GM03348 (cell line): ENCODE results near the gene RPL18.
A peak's percentile ranks its signal among the peaks of the same experiment; 100 is the strongest.
"Not testable (repeated sequence)": the region's sequence is repeated elsewhere in the genome, so short reads cannot be mapped to it uniquely, and the experiment has no call there.

ENCODE experiments used
- DNase-seq: peaks from one replicate; pipeline ENCODE4 v3.0.0; 2012; ENCODE audit warnings: low spot score

The RPL18 gene

DNA sequence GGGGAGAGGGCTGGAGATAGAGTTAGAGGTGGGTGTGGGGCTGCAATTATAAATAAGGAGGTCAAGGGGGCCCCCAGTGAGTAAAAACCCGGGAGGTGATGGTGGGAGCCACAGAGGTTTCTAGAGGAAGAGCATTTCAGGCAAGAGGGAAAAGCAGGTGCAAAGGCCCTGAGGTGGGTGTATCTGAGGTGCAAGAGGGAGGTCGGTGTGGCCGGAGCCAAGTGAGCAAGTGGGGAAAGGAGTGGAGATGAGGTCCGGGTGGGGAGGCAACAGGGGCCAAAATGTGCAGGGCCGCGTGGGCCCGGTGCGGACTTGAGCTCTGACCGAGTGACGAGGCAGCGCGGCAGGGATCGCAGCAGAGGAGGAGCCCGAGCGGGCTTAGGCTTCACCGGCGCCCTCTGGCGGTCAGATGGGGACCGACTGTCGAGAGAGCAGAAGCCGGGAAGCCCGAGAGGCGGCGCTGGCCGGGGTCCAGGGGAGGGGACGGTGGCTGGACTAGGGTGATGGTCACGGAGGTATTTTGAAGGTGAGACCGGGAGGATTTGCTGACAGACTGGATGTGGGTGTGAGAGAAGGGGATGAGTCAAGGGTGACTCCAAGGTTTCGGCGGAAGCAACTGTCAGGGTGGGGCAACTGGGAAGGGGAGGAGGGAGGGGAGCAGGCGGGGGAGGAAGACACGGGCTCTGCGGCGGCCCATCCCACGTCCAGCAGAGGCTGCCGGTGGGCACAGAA is 30.1 kb downstream of the RPL18 start:
- peak; percentile 94 for DNase-seq

DNA sequence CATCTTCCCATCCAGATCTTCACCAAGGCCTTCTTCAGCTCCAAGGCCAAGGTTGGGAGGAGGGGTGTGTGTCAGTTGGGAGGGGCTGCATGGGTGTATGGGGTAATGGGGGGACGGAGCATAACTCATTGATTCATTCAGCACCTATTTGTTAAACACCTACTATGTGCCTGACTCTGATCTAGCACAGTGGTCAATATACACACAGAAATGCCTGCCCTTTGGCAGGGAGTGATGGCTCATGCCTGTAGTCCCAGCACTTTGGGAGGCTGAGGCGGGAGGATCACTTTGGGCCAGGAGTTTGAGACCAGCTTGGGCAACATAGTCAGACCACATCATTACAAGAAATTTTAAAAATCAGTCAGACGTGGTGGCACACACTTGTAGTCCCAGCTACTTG is 31.6 kb downstream of the RPL18 start:
- DNase-seq: no peak

GRCh38 chr19:48582168-48582567 is 36.8 kb downstream of the RPL18 start:
- DNase-seq: no peak

DNA sequence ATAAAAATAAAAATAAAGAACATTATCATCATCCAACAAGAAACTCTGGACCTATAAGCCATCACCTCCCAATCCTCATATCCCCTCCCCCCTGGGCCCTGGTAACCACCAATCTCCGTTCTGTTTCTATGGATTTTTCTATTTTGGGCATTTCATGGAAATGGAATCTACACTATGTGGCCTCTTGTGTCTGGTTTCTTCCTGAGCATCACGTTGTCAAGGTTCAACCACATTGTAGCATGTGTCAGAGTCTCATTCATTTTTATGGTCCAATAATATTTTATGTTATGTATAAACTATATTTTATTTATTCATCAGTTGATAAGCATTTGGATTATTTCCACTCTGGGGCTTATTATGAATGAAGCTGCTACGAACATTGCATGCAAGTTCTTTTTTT is 40.1 kb downstream of the RPL18 start:
- no peak for DNase-seq

- DNase-seq: not testable (repeated sequence)
Measured at GRCh38 chr19:48577908-48578307, 41.1 kb downstream of the RPL18 start.

GRCh38 chr19:48575931-48576622 is 42.9 kb downstream of the RPL18 start:
- DNase-seq: no peak

- DNase-seq: no peak
Measured at GRCh38 chr19:48573163-48573505, 45.8 kb downstream of the RPL18 start.

DNA sequence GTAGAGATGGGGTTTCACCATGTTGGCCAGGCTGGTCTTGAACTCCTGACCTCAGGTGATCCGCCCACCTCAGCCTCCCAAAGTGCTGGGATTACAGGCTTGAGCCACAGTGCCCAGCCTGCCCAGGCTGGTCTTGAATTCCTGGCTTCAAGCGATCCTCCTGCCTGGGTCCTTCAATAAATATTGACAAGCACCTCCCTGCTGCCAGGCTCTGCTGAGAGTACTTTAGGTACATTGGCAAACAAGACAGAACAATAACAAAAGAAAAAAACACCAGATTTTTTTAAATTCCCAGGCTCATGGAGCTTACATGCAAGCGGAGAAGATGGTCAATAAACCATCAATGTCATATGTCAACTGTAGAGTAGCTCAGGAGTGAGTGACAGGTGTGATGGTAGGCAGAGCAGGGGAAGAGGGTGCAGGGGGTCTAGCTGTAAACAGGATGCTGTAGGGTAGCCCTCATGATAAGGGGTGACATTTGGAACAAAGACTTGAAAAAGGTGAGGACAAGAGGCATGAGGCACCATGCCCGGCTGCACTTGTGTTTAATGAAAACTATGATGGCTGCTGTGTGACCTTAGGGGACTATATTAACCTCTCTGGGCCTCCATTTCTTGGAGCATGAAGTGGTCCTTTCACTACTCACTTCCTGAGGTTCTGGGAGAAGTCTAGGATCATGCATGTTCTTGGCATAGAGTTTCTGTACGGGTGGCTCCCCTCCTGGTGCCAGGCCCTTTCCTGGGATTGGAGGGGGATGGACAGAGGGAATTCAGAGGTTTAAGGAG is 47.4 kb downstream of the RPL18 start:
- no peak for DNase-seq

GRCh38 chr19:48569814-48570213 is 49.2 kb downstream of the RPL18 start:
- DNase-seq: no peak

GRCh38 chr19:48568345-48568886 is 50.6 kb downstream of the RPL18 start:
- DNase-seq: peak; percentile 93
